ENCODE data around the gene XYLB. TPM values are rescaled to one million over a fixed set of nuclear protein-coding genes. Genes with fewer than 3 reads are reported as not detected.
A peak's percentile ranks its signal among the peaks of the same experiment; 100 is the strongest.

XYLB gene
- total RNA-seq, 1 donor from 2014 or later: 6.9 TPM

DNA sequence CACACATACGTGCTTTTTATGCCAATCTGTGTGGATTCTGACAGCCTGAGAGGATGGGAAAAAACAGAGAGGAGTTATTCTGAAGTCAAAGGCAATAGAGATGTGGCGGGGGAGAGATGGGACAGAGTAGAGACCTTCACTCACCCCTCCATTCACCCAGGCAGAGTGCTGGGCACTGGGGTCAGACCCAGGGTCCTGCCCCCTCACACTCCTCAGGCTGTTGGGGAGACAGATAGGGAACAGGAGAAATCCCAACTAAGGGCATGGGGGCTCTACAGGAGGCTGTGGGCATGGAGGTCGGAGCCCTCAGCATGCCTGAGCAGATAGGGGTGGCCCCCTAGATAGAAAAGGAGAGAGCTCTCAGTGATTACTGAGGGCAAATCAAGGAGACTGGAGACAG is 34.2 kb upstream of the XYLB start:
- H3K9me3 Mint-ChIP-seq: no peaks in the 10 kb centered on the region
- Histone ChIP-seq H2AFZ (replicated peaks) (no peak overlapping the region), H3F3A (ENCODE audit: low read depth) (peaks cover 9% of the 10 kb centered on the region), H3K4me1 (peaks cover 17% of the 10 kb centered on the region), H3K4me3 (no peak overlapping the region), H3K79me2 (ENCODE audit: low read depth) (no peaks in the 10 kb centered on the region), H4K20me1 (ENCODE audit: low read depth) (no peaks in the 10 kb centered on the region), H3K27ac (no peak overlapping the region), H3K27me3 (no peaks in the 10 kb centered on the region), H3K4me2 (no peak overlapping the region), H3K36me3 (no peaks in the 10 kb centered on the region), H3K9me3 (ENCODE audit: low read depth) (no peaks in the 10 kb centered on the region), H3K9ac (no peak overlapping the region)
- H3K27ac Mint-ChIP-seq: peak overlapping the region; percentile 52
- DNase-seq (ENCODE audit: low spot score): no peak
- peaks cover 15% of the 10 kb centered on the region for H3K27me3 Mint-ChIP-seq (ENCODE audit: insufficient read depth, low read depth)
- no peak overlapping the region for H3K4me3 Mint-ChIP-seq
- no peak for TF ChIP-seq EZH2phosphoT487 (IDR thresholded peaks at IDR 0.05)
- TF ChIP-seq, protein P1, sequence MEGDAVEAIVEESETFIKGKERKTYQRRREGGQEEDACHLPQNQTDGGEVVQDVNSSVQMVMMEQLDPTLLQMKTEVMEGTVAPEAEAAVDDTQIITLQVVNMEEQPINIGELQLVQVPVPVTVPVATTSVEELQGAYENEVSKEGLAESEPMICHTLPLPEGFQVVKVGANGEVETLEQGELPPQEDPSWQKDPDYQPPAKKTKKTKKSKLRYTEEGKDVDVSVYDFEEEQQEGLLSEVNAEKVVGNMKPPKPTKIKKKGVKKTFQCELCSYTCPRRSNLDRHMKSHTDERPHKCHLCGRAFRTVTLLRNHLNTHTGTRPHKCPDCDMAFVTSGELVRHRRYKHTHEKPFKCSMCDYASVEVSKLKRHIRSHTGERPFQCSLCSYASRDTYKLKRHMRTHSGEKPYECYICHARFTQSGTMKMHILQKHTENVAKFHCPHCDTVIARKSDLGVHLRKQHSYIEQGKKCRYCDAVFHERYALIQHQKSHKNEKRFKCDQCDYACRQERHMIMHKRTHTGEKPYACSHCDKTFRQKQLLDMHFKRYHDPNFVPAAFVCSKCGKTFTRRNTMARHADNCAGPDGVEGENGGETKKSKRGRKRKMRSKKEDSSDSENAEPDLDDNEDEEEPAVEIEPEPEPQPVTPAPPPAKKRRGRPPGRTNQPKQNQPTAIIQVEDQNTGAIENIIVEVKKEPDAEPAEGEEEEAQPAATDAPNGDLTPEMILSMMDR (IDR thresholded peaks at IDR 0.05): no peak
- H3K4me1 Mint-ChIP-seq: peaks cover 25% of the 10 kb centered on the region
- no peaks in the 10 kb centered on the region for H3K36me3 Mint-ChIP-seq

DNA sequence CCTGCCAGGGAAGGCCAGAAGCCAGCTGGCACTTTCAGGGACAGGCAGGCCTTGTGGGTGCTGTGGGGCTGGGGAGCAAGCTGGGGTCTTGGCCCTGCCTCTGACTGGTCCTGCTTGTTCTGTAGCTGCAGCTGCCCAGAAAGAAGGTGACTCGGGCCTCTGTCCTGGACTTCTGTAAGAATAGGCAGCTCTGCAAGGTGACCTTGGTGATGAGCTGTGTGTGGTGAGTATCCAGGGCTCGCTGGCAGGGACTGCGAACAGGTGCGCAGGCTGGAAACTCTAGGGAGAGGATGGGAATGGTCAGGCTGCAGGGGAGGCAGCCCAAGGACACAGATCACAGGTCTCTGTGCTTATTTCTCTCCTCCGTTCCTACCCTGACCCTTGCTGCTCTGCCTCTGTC is 33.3 kb upstream of the XYLB start:
- Histone ChIP-seq H2AFZ (replicated peaks) (no peak overlapping the region), H3K4me2 (no peak overlapping the region), H3F3A (ENCODE audit: low read depth) (peaks cover 9% of the 10 kb centered on the region), H3K27ac (no peak overlapping the region), H3K9ac (no peak overlapping the region), H3K9me3 (ENCODE audit: low read depth) (no peaks in the 10 kb centered on the region), H4K20me1 (ENCODE audit: low read depth) (no peaks in the 10 kb centered on the region), H3K79me2 (ENCODE audit: low read depth) (no peaks in the 10 kb centered on the region), H3K27me3 (no peaks in the 10 kb centered on the region), H3K36me3 (no peaks in the 10 kb centered on the region), H3K4me1 (peaks cover 17% of the 10 kb centered on the region), H3K4me3 (no peak overlapping the region)
- Mint-ChIP-seq H3K9me3 (no peaks in the 10 kb centered on the region), H3K4me1 (peaks cover 25% of the 10 kb centered on the region), H3K36me3 (no peaks in the 10 kb centered on the region), H3K4me3 (no peak overlapping the region), H3K27ac (peak overlapping the region; percentile 26), H3K27me3 (ENCODE audit: insufficient read depth, low read depth) (peaks cover 13% of the 10 kb centered on the region)
- DNase-seq (ENCODE audit: low spot score): no peak
- TF ChIP-seq, protein P1 (IDR thresholded peaks at IDR 0.05): no peak
- no peak for TF ChIP-seq EZH2phosphoT487 (IDR thresholded peaks at IDR 0.05)
- TF ChIP-seq EZH2 (IDR thresholded peaks at IDR 0.05): no peak

DNA sequence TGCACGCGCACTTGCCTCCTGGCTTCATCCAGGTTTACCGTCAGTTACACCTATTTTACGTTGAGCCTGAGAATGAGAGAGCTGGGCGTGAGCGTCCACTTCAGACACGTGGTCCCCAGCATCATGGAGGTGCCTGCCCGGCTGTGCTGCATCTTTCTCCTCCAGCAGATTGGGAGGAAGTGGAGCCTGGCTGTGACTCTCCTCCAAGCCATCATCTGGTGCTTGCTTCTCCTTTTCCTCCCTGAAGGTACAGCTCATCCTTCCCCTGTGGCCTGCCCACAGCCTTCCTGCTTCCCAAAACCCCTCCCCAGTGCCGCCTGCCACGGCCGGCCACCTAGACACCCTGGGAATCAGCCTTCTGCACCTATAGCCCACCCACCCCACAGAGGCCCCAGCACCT is 32.9 kb upstream of the XYLB start:
- no peaks in the 10 kb centered on the region for H3K36me3 ChIP-seq
- Mint-ChIP-seq H3K36me3 (no peaks in the 10 kb centered on the region), H3K9me3 (no peaks in the 10 kb centered on the region), H3K4me3 (no peak overlapping the region), H3K4me1 (peaks cover 25% of the 10 kb centered on the region), H3K27ac (no peak overlapping the region), H3K27me3 (ENCODE audit: insufficient read depth, low read depth) (peaks cover 13% of the 10 kb centered on the region)
- H3K27me3 ChIP-seq: no peaks in the 10 kb centered on the region
- TF ChIP-seq, protein P1 (IDR thresholded peaks at IDR 0.05): no peak
- no peak for TF ChIP-seq EZH2phosphoT487 (IDR thresholded peaks at IDR 0.05)
- TF ChIP-seq EZH2 (IDR thresholded peaks at IDR 0.05): no peak
- no peak overlapping the region for H3K9ac ChIP-seq
- H3K27ac ChIP-seq: no peak overlapping the region
- H3K4me1 ChIP-seq: peaks cover 17% of the 10 kb centered on the region
- H3K4me2 ChIP-seq: peak overlapping the region; percentile 22
- H3K9me3 ChIP-seq (ENCODE audit: low read depth): no peaks in the 10 kb centered on the region
- H3F3A ChIP-seq (ENCODE audit: low read depth): peaks cover 9% of the 10 kb centered on the region
- H2AFZ ChIP-seq (replicated peaks): peak overlapping the region; percentile 100
- H4K20me1 ChIP-seq (ENCODE audit: low read depth): no peaks in the 10 kb centered on the region
- no peak overlapping the region for H3K4me3 ChIP-seq
- H3K79me2 ChIP-seq (ENCODE audit: low read depth): no peaks in the 10 kb centered on the region
- DNase-seq (ENCODE audit: low spot score): no peak

Measured in neural progenitor cell (in vitro differentiated cells).